Smooth muscle cell (in vitro differentiated cells): ENCODE data around the gene CDC42SE2. TPM values are rescaled to one million over a fixed set of nuclear protein-coding genes. Genes with fewer than 3 reads are reported as not detected.
"Not testable (repeated sequence)": the region's sequence is repeated elsewhere in the genome, so short reads cannot be mapped to it uniquely, and the experiment has no call there.

Experiments
- DNase-seq: peaks from one replicate; lab custom pipeline; 2025; ENCODE audit not compliant: unreplicated experiment; lab: John Stamatoyannopoulos, UW
- H2AFZ ChIP-seq: fragments of 200-600 bp; sonication (generic); 2 replicates; pipeline ENCODE4 v1.6.0; 2016; ENCODE audit warnings: antibody characterized with exemption, low read depth, mild to moderate bottlenecking
- H3F3A ChIP-seq: fragments of 200-600 bp; sonication (generic); 2 replicates; pipeline ENCODE4 v1.6.0; 2017; ENCODE audit warnings: antibody characterized with exemption, low read depth
- H3K27ac ChIP-seq: fragments of 200-600 bp; sonication (generic); 2 replicates; pipeline ENCODE4 v1.5.1; 2016; ENCODE audit warnings: low read depth, mild to moderate bottlenecking
- H3K27me3 ChIP-seq: fragments of 200-600 bp; sonication (generic); 2 replicates; pipeline ENCODE4 v1.6.1; 2016; ENCODE audit warnings: low read depth, mild to moderate bottlenecking
- H3K36me3 ChIP-seq: fragments of 200-600 bp; sonication (generic); 2 replicates; pipeline ENCODE4 v1.5.1; 2016; ENCODE audit warnings: low read depth
- H3K4me1 ChIP-seq: fragments of 200-600 bp; sonication (generic); 2 replicates; pipeline ENCODE4 v1.5.1; 2016; ENCODE audit warnings: low read depth
- H3K4me2 ChIP-seq: fragments of 200-600 bp; sonication (generic); 2 replicates; pipeline ENCODE4 v1.6.0; 2016; ENCODE audit warnings: mild to moderate bottlenecking
- H3K4me3 ChIP-seq: fragments of 200-600 bp; sonication (generic); 2 replicates; pipeline ENCODE4 v1.5.1; 2016; ENCODE audit warnings: mild to moderate bottlenecking
- H3K79me2 ChIP-seq: fragments of 200-600 bp; sonication (generic); 2 replicates; pipeline ENCODE4 v1.6.0; 2016; ENCODE audit warnings: low read depth, mild to moderate bottlenecking
- H3K9ac ChIP-seq: fragments of 200-600 bp; sonication (generic); 2 replicates; pipeline ENCODE4 v1.6.0; 2016; ENCODE audit warnings: low read depth
- H3K9me3 ChIP-seq: fragments of 200-600 bp; sonication (generic); replicated peaks from 2 replicates; pipeline ENCODE4 v1.5.1; 2016; ENCODE audit warnings: low read depth
- H4K20me1 ChIP-seq: fragments of 200-600 bp; sonication (generic); 2 replicates; pipeline ENCODE4 v1.6.0; 2016; ENCODE audit warnings: low read depth
- CTCF ChIP-seq: fragments of 200-600 bp; sonication (generic); IDR thresholded peaks from 2 replicates; pipeline ENCODE4 v1.5.1; 2017; ENCODE audit warnings: borderline replicate concordance, mild to moderate bottlenecking, antibody characterized with exemption; ENCODE audit not compliant: insufficient read depth, poor library complexity, severe bottlenecking
- WGBS: methylation state at CpG from one replicate; pipeline ENCODE4 v1.1.7; 2016; ENCODE audit warnings: low lambda C conversion rate; 5-methylcytosine and 5-hydroxymethylcytosine counted together
- polyA plus RNA-seq: library from polyadenylated mRNA; unstranded; fragments of >200 nt; fragmentation: Nextera tagmentation; extraction: Ambion mirVana; gene quantifications from 2 replicates; pipeline ENCODE4 v1.2.1, GENCODE V29; 2016
- total RNA-seq: library from RNA; depleted of rRNA; stranded (reverse); fragments of >200 nt; gene quantifications from 2 replicates; pipeline ENCODE4 v1.2.3, GENCODE V29; 2014

Gene CDC42SE2
- total and polyA plus RNA-seq, 2 experiments from 2014 or later: 12.6 to 24.0 TPM

GRCh38 chr5:131245948-131246347, 17.9 kb upstream of the CDC42SE2 start:
- H3K27me3 ChIP-seq: no peaks in the 10 kb centered on the region
- no peak overlapping the region for H3K27ac ChIP-seq
- H3K4me1 ChIP-seq: no peaks in the 10 kb centered on the region
- H3K9me3 ChIP-seq: peaks cover 14% of the 10 kb centered on the region
- no peaks in the 10 kb centered on the region for H3K79me2 ChIP-seq
- no peaks in the 10 kb centered on the region for H4K20me1 ChIP-seq
- 100% methylated on average over 2 of the region's 2 CpGs for WGBS
- TF ChIP-seq CTCF: no peak
- no peak overlapping the region for H3K9ac ChIP-seq
- H3K4me3 ChIP-seq: no peak overlapping the region
- H3K36me3 ChIP-seq: no peaks in the 10 kb centered on the region
- H3F3A ChIP-seq: no peaks in the 10 kb centered on the region
- H3K4me2 ChIP-seq: no peak overlapping the region
- H2AFZ ChIP-seq: no peak overlapping the region
- no peak for DNase-seq

- Histone ChIP-seq H3K36me3 (no peaks in the 10 kb centered on the region), H4K20me1 (no peaks in the 10 kb centered on the region), H3K9me3 (peaks cover 14% of the 10 kb centered on the region), H3K4me2 (no peak overlapping the region), H3K79me2 (no peaks in the 10 kb centered on the region), H3K9ac (no peak overlapping the region), H3K4me3 (no peak overlapping the region), H3K4me1 (no peaks in the 10 kb centered on the region), H3K27me3 (no peaks in the 10 kb centered on the region), H2AFZ (no peak overlapping the region), H3F3A (no peaks in the 10 kb centered on the region), H3K27ac (no peak overlapping the region)
- no peak for DNase-seq
- WGBS: 95% methylated on average over 4 of the region's 4 CpGs
- no peak for TF ChIP-seq CTCF
These were observed 17.3 kb upstream of the CDC42SE2 start for GRCh38 chr5:131246504-131246903.

- no peaks in the 10 kb centered on the region for H3K4me1 ChIP-seq
- no peak overlapping the region for H3K27ac ChIP-seq
- no peak for TF ChIP-seq CTCF
- H4K20me1 ChIP-seq: no peaks in the 10 kb centered on the region
- WGBS: 79% methylated on average over 3 of the region's 3 CpGs
- H3K36me3 ChIP-seq: no peaks in the 10 kb centered on the region
- no peaks in the 10 kb centered on the region for H3K27me3 ChIP-seq
- H3K9me3 ChIP-seq: peaks cover 9% of the 10 kb centered on the region
- no peaks in the 10 kb centered on the region for H3K79me2 ChIP-seq
- no peaks in the 10 kb centered on the region for H3F3A ChIP-seq
- no peak for DNase-seq
- H2AFZ ChIP-seq: no peak overlapping the region
- no peak overlapping the region for H3K9ac ChIP-seq
- H3K4me2 ChIP-seq: no peak overlapping the region
- H3K4me3 ChIP-seq: no peak overlapping the region
These were observed 12.9 kb upstream of the CDC42SE2 start for GRCh38 chr5:131250751-131251475.

GRCh38 chr5:131252824-131253171, 11.1 kb upstream of the CDC42SE2 start:
- Histone ChIP-seq H3K9me3 (peaks cover 3% of the 10 kb centered on the region), H3K4me3 (no peak overlapping the region), H3K79me2 (no peaks in the 10 kb centered on the region), H3F3A (no peaks in the 10 kb centered on the region), H3K36me3 (no peaks in the 10 kb centered on the region), H4K20me1 (no peaks in the 10 kb centered on the region), H3K4me1 (no peaks in the 10 kb centered on the region), H3K27ac (no peak overlapping the region), H3K9ac (no peak overlapping the region), H3K27me3 (no peaks in the 10 kb centered on the region), H2AFZ (no peak overlapping the region), H3K4me2 (no peak overlapping the region)
- DNase-seq: no peak
- 83% methylated on average over 6 of the region's 6 CpGs for WGBS
- TF ChIP-seq CTCF: no peak

GRCh38 chr5:131254025-131254424, 9.8 kb upstream of the CDC42SE2 start:
- not testable (repeated sequence) for H3K27ac ChIP-seq, H3K27me3 ChIP-seq, DNase-seq, H2AFZ ChIP-seq, H3F3A ChIP-seq, H3K9me3 ChIP-seq, H3K9ac ChIP-seq, H3K4me1 ChIP-seq, H3K4me3 ChIP-seq, H4K20me1 ChIP-seq, H3K36me3 ChIP-seq, H3K4me2 ChIP-seq, H3K79me2 ChIP-seq
- 97% methylated on average over 10 of the region's 10 CpGs for WGBS
